GM12875 (cell line): ENCODE results near the gene GET3.

Experiments
- H3K4me3 ChIP-seq: one replicate; pipeline ENCODE4 v1.5.1; 2011; ENCODE audit warnings: low read depth, low read length, control low read depth
- TF ChIP-seq, protein P1 (sequence below): IDR thresholded peaks from 2 replicates; pipeline ENCODE4 v1.5.1; 2011; ENCODE audit warnings: low read depth, mild to moderate bottlenecking, control low read depth, inconsistent platforms, low read length, moderate library complexity, borderline replicate concordance; ENCODE audit not compliant: insufficient read depth

The GET3 gene

DNA sequence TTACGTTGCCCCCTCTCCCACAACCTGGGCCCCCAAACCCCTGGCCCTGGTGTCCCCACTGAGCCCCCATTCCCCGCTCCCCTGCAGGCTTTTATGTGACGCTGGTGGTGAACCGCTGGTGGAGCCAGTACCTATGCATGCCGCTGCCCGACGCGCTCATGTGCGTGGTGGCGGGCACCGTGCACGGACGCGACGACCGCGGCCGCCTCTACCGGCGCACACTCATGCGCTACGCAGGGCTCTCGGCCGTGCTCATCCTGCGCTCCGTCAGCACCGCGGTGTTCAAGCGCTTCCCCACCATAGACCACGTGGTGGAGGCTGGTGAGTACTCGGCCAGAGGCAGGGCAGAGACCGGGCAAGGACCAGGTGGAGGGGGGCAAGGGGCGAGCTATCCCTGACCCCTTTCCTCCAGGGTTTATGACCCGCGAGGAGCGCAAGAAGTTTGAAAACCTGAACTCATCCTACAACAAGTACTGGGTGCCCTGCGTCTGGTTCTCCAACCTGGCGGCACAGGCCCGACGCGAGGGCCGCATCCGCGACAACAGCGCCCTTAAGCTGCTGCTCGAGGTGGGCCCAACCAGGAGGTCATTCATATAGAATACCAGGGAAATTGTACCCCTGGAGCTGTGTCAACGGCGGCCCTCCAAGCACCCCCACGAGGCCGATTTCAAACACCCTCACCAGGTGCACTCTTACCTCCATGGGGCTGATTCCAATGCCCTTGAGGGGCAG, 17.3 kb downstream of the GET3 start:
- no peak overlapping the region for H3K4me3 ChIP-seq
- TF ChIP-seq, protein P1, sequence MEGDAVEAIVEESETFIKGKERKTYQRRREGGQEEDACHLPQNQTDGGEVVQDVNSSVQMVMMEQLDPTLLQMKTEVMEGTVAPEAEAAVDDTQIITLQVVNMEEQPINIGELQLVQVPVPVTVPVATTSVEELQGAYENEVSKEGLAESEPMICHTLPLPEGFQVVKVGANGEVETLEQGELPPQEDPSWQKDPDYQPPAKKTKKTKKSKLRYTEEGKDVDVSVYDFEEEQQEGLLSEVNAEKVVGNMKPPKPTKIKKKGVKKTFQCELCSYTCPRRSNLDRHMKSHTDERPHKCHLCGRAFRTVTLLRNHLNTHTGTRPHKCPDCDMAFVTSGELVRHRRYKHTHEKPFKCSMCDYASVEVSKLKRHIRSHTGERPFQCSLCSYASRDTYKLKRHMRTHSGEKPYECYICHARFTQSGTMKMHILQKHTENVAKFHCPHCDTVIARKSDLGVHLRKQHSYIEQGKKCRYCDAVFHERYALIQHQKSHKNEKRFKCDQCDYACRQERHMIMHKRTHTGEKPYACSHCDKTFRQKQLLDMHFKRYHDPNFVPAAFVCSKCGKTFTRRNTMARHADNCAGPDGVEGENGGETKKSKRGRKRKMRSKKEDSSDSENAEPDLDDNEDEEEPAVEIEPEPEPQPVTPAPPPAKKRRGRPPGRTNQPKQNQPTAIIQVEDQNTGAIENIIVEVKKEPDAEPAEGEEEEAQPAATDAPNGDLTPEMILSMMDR: no peak

DNA sequence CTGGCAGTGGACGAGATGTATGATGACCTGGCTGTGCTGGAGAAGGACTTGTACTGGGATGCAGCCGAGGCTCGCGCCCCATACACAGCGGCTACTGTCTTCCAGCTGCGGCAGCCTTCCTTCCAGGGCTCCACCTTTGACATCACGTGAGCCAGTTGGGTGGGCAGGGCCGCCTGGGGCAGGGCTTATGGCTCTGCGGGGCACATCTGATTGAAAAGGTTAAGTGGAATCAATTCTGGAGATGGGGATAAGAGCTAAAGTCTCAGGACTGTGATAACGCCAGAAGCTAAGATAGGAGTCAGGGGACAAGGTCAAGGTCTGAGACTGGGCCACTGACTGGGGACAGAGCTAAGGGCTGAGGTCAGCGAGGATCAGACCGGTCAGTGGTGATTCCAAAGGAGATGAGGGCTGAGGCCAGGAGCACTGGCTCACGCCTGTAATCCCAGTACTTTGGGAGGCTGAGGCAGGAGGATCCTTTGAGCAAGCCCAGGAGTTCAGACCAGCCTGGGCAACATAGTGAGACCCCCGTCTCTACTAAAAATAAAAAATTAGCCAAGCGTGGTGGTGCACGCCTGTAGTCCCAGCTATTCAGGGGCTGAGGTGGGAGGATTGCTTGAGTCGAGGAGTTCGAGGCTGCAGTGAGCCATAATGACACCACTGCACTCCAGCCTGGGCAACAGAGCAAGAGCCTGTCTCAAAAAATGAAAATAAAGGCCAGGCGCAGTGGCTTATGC, 19.0 kb downstream of the GET3 start:
- TF ChIP-seq, protein P1: no peak
- no peak overlapping the region for H3K4me3 ChIP-seq

DNA sequence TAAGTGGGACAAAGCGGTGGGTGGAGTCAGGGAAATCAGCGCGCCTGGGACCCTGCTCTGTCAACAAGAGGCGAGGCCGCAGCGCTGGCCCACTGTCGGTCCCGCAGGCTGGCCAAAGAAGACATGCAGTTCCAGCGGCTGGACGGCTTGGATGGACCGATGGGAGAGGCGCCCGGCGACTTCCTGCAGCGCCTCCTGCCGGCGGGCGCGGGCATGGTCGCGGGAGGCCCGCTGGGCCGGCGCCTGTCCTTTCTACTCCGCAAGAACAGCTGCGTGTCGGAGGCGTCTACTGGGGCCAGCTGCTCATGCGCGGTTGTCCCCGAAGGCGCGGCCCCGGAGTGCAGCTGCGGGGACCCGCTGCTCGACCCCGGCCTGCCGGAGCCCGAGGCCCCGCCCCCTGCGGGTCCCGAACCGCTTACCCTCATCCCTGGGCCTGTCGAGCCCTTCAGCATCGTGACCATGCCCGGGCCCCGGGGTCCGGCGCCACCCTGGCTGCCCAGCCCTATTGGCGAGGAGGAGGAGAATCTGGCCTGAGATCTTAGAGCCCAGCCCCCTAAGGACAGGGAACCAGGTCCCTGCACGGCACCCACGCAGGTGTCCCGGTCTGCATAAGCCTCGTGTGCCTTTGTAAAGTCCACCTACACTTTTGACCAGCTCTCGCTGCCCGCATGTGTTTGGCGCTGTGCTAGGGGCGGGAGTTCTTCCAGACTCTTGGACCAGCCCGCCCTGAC, 20.4 kb downstream of the GET3 start:
- no peak overlapping the region for H3K4me3 ChIP-seq
- TF ChIP-seq, protein P1: peak; percentile 99

DNA sequence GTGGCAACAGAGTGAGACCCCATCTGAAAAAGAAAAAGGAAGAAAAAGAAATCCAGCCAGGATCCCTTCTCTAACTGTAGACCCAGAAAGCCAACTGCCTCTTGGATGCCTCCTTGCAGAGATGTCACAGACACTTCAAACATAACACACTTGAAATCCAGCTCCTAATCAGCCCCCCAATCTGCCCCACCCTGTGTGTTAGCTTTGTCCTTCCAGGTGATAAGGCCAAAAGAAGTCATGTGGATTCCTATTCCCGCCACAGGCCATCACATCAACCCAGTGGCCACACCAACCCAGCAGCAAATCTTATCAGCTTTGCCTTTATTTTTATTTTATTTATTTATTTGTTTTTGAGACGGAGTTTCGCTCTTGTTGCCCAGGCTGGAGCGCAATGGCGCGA, 22.4 kb downstream of the GET3 start:
- TF ChIP-seq, protein P1: no peak
- no peak overlapping the region for H3K4me3 ChIP-seq

DNA sequence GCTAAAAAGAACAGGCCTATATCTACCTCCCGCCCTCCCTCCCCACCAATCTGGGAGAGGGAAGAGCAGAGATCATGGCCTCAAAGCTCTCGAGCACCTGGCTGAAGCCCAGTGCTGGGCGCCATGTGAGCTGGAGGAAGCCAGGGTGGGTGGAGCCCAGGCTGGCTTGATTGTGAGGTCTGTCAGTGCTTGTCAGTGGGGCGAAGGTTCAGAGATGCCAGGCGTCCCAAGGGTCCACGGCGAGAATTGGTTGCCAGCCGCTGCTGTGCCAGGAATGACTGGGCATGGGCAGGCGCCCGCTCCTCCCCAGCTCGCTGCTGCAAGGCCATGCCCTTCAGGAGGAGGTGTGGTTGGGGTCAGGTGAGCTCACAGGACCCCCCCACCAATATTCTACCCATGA, 25.8 kb downstream of the GET3 start:
- no peak overlapping the region for H3K4me3 ChIP-seq
- TF ChIP-seq, protein P1: no peak

DNA sequence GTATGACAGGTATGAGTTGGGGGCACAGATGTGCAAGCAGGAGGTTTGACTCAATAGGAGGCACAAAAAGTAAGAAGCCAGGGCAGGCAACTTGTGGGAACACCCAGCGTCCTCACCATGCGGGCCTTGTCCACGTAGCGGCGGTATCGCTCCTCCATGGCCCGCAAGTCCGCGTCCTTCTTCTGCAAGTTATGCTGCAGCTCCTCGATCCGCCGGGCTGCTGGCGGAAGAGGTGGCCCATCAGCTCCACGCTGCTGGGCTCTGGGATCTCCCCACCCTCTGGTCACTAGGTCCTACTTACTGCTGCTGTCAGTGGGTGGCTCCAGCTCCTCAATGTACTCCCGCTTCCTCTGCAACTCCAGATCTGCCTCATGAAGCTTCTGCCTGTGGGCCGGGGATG, 27.4 kb downstream of the GET3 start:
- no peak overlapping the region for H3K4me3 ChIP-seq

More for the DNA sequence above, 27.4 kb downstream of the GET3 start:
- TF ChIP-seq, protein P1: no peak
